CD4-positive, alpha-beta T cell treated with Interferon alpha-2 for 1 hour (primary cell): Measurements from ENCODE around the gene OSTF1.
A peak's percentile ranks its signal among the peaks of the same experiment; 100 is the strongest.

Experiments used
- DNase-seq, 2 donors: peaks; one replicate each; pipeline ENCODE4 v3.0.0-alpha.2; 2020 to 2022

The OSTF1 gene

GRCh38 chr9:75128535-75128934, 40.2 kb downstream of the OSTF1 start:
- DNase-seq = no peak

- no peak for DNase-seq
Measured at GRCh38 chr9:75130172-75130571, 41.9 kb downstream of the OSTF1 start.

- no peak for DNase-seq
Measured at GRCh38 chr9:75130621-75131230, 42.4 kb downstream of the OSTF1 start.

GRCh38 chr9:75131700-75132099, 43.4 kb downstream of the OSTF1 start:
- DNase-seq = no peak

- DNase-seq = no peak
Measured at GRCh38 chr9:75132244-75132643, 43.9 kb downstream of the OSTF1 start.

GRCh38 chr9:75133396-75133795, 45.1 kb downstream of the OSTF1 start:
- no peak for DNase-seq

- no peak for DNase-seq
Measured at GRCh38 chr9:75134495-75134894, 46.2 kb downstream of the OSTF1 start.

DNA sequence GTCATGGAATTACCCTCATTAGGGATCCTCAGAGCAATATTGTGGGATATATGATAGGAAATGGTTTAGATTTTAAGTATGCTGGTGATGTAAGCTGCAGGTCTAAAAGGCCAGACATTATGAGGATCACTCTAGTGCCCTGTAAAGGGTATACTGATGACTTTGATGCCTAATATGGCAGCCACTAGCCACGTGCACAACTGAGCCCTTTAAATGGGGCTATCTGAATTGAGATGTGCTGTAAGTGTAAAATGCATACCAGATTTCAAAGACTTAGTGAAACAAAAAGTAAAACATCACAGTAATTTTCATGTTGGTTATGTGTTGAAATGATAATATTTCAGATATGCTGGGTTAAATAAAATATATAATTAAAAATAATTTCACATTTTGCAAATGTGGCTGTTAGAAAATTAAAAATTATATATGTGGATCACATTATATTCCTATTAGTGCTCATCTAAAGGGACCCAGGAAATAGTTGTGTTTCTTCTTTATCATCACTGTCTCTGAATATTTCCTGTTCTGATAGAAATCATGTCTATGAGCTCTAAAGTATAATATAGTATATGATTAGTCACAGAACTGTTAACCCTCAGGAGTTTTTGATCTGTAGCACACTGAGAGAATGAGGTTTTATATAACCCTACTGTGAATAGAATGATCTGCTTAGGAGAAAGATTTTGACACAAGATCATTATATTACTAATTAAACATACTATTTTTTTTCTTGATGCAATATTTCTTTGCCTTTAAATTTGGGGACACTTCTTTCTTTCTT, 50.1 kb downstream of the OSTF1 start:
- no peak for DNase-seq

GRCh38 chr9:75139201-75139600, 50.9 kb downstream of the OSTF1 start:
- no peak for DNase-seq

DNA sequence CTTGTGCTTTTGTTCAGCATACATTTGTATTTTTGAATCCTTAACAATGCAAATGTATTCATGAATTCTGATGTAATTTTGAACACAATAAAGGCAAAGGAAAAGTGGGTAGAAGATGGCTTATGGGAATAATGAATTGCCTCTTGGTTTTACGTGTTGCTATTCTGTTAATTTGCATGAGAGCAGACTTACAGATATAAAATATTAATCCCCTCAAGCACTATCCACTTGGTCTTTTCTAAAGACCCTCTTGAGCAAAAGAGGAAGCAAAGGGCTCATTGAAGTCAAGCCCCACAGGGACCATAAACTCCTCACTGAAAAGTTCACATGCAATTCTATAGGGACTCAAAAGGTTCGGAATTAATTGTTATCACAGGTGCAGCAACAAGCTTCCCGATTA, 51.9 kb downstream of the OSTF1 start:
- DNase-seq = no peak

DNA sequence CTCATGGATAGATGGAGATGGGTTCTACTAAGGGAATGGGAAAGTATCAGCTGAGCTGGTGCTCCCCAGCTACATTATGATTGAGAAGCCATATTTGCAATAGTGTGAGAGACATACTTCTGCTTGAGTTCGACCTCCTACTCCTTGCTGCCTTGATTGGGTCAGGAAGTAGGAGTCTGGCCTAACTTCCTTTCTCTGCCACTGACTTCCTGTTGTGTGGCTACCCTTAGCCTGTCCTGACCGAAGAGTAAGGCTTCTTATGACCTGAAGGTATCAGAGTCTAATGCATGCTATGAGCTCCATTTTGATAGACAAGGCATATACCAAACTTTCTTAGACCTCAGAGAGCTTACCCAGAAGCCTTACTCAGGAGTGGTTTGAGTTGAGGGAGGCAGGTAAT, 53.9 kb downstream of the OSTF1 start:
- DNase-seq = peak; percentile 17 to 25

DNA sequence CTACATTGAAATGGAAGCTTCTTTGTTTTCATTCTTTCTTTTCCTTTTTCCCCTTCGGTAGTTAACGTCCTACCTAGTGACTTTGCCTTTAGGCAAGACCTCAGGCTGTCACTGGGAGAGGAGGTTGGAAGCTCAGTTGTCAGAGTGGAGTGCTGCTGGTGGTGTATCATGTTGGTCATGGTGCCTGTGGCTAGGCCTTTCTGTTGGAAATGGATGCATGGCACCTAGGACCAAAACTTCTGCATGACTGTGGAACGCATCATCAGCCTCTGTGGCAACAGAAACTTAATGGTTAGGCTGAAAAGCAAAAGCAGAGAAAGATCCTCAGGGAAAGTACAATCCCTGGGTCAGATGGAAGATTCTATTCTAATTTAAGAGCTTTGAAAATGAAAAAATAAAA, 57.9 kb downstream of the OSTF1 start:
- DNase-seq = no peak

DNA sequence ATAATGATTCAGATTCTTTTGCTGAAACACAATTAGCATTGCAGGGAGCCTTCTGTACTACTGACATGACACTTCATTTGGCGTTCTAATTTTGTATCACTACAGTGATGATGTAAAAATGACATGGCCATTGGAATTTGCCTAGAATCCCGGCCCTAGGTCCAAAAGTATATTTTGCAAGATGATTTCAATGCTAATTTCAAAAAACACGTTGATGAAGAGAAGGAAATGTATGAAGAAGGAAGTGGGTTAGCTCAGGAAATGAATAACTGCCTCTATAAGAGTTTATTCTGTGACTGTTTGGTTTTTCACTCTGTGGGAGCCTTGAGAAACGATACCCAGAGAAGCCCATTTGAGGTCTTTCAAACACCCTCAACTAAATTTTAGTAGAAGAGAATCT, 59.3 kb downstream of the OSTF1 start:
- peak in 1 of 2 donors; percentile 63 for DNase-seq

- peak in 1 of 2 donors; percentile 53 for DNase-seq
Measured at GRCh38 chr9:75148561-75148960, 60.2 kb downstream of the OSTF1 start.

- DNase-seq = peak in 1 of 2 donors; percentile 28
Measured at GRCh38 chr9:75149841-75150241, 61.5 kb downstream of the OSTF1 start.

DNA sequence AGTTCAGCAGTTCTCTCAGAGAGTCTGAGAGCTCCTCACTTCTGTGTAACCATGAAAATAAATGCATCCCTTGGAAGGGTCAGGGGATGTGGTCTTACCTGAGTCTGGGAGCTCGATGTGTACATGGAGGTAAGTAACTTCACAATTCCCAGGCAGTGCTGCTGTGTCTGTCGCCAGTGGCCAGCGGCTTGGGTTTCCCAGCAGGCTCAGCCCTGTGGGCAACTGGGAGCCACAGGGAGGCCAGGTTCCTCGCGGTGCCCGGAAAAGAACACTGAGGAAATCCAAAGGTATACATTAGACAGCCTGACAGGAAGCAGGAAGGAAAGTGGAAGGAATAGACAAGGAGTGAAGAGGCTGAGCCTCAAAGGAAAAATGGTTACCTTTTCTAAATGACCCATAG, 62.2 kb downstream of the OSTF1 start:
- DNase-seq = no peak

- DNase-seq = peak; percentile 32 to 66
Measured at GRCh38 chr9:75152416-75152815, 64.1 kb downstream of the OSTF1 start.

GRCh38 chr9:75156858-75157257, 68.5 kb downstream of the OSTF1 start:
- DNase-seq = no peak

- no peak for DNase-seq
Measured at GRCh38 chr9:75161116-75161857, 73.0 kb downstream of the OSTF1 start.

DNA sequence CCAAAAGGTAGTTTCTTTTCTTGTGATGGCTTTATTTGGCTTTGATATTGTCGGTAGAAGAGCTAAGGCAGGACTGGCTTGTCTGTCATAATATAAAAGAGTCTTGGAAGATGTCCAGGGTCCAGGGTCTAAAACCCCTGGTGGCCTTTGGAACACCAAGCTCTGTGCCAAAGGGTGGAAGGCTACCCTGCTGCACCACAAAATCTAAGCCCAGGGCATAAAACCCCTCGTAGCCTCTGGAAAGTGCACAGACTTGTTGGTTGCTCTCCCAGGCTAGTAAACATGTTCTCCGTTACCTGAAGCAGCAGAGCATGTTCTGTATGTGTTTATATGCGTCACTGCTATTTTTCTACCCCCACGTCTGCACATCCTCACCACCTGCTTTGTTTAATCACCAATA, 75.5 kb downstream of the OSTF1 start:
- no peak for DNase-seq

GRCh38 chr9:75164573-75164972, 76.3 kb downstream of the OSTF1 start:
- DNase-seq = no peak

- no peak for DNase-seq
Measured at GRCh38 chr9:75167281-75167680, 79.0 kb downstream of the OSTF1 start.

DNA sequence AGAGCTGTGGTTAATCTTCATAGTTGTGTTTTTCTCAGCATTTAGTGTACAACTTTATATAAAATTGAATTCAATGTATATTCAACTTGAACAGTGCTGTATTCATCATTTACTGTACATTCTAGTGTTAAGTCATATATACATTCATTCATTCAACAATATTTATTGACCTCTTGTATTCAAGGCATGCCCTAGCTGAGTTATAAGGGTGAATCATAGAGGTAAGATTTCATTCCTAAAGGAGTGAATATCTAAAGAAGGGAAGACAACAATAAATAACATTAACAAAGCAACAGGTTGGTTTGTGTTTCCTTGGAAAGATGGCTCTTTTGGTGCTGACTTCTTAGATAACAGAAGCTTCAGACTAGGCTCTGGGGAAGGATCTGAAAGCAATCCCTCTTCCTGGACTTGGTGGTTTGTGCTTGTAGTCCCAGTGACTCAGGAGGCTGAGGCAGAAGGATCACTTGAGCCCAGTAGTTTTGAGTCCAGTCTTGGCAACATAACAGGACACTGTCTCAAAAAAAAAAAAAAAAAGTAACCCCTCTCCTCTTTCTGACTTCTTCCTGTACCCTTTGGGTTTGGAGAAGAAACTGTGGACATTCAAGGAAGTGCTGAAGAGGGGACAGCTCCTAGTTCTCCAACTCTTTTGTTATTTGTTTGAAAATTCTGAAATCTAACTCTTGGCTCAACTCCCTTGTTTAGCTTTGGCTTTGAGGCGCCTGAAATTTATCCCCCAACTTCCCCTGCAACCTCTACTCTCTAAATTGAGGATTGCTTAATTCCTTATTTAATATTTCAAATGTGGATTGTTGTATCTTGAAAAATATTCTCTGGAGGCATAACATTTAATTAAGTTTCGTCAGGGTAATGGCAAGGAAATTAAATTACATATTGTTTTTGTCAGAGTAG, 80.2 kb downstream of the OSTF1 start:
- DNase-seq = no peak
